Mucosa of gallbladder (tissue), 1 donor: ENCODE results near the gene MMP28. TPM values are rescaled to one million over a fixed set of nuclear protein-coding genes. Genes with fewer than 3 reads are reported as not detected.

ENCODE experiments used
- DNase-seq: peaks from one replicate; pipeline ENCODE4 v3.0.0-alpha.2; 2020; ENCODE audit warnings: low spot score
- total RNA-seq: library from RNA; stranded (reverse); gene quantifications from one replicate; pipeline ENCODE4 v1.2.1, GENCODE V29; 2021
- donor health status: DM: no; HTN: no; CAD: no.

Gene MMP28
- total RNA-seq, 1 donor from 2014 or later, result 32.8 TPM

- DNase-seq, result no peak
Observed at GRCh38 chr17:35726127-35726952, 69.1 kb downstream of the MMP28 start.

GRCh38 chr17:35725802-35726126 is 69.7 kb downstream of the MMP28 start:
- no peak for DNase-seq

GRCh38 chr17:35725058-35725457 is 70.4 kb downstream of the MMP28 start:
- no peak for DNase-seq

DNA sequence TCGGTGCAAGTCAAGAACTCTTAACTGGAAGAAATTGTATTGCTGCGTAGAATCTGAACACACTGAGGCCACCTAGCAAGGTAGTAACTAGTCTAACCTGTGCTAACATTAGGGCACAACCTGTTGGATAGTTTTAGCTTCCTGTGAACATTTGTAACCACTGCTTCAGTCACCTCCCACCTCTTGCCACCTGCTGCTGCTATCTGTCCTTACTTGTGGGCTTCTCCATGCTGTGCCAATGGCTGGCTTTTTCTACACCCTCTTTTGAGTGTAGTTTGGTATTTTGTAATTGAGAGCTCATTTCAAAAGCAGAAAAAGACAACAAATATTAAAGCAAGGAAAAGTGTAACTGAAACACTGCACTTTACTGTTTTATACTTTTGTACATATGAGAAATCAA is 71.7 kb downstream of the MMP28 start:
- DNase-seq, result no peak

DNA sequence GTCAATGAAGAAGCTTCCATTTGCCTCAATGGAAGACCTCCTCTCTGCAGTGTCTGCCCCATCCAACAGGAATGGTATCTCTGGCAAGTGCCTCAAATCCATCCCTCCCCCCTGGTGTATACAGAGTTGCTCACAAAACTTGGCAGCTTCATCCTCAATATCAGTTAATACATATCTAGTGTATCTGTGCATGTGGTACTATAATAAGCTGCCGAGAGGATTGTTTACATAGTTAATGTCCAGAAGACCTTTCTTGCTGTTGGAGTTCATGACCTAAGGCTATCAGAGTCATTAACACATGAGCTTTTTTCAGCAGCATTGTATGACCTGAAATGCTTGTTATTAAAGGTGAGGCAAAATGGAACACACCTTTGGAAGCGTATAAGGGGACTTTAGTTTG is 78.0 kb downstream of the MMP28 start:
- no peak for DNase-seq

GRCh38 chr17:35716897-35717465 is 78.5 kb downstream of the MMP28 start:
- DNase-seq, result no peak

DNA sequence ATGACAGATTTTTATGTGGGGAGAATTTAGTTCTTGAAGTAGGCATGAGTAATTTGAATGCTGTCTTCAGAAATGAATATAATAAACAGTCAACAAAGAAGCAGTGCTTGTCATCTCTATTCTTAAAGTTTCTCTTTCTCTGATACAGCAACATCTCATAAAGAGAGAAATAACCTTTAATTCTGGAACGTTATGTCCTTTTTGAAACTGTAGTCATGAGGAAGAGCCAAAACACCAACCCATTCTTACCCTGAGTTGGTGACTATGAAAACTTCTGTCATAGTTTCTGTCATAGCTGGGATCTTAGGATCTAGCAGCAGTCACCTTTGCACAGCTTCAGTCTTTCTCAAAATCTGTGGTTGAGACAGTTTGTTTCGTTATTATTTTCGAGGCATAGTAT is 79.3 kb downstream of the MMP28 start:
- DNase-seq, result no peak

Other genes with a start within 250 kb of the MMP28 start
- not detected for gene SLFN14, start 234.8 kb downstream of the MMP28 start, total RNA-seq
- 7.5 TPM for gene PEX12, start 217.1 kb downstream of the MMP28 start, total RNA-seq
- gene AP2B1, start 208.3 kb downstream of the MMP28 start, total RNA-seq, result 162 TPM
- gene RASL10B, start 64.0 kb downstream of the MMP28 start, total RNA-seq, result 7.9 TPM
- not detected for gene GAS2L2, start 42.4 kb downstream of the MMP28 start, total RNA-seq
- not detected for gene C17orf50, start 34.8 kb downstream of the MMP28 start, total RNA-seq
- 130 TPM for gene TAF15, start 13.8 kb upstream of the MMP28 start, total RNA-seq
- 0.09 TPM for gene HEATR9, start 73.2 kb upstream of the MMP28 start, total RNA-seq
- 14.9 TPM for gene CCL5, start 84.7 kb upstream of the MMP28 start, total RNA-seq
- 0.75 TPM for gene RDM1, start 135.1 kb upstream of the MMP28 start, total RNA-seq
- gene LYZL6, start 148.1 kb upstream of the MMP28 start, total RNA-seq, result not detected
- gene CCL16, start 185.9 kb upstream of the MMP28 start, total RNA-seq, result 0.35 TPM
- 43.3 TPM for gene CCL14, start 191.1 kb upstream of the MMP28 start, total RNA-seq
- gene CCL15, start 205.9 kb upstream of the MMP28 start, total RNA-seq, result 9.4 TPM
- 2.2 TPM for gene CCL23, start 222.3 kb upstream of the MMP28 start, total RNA-seq